HepG2 (cell line): ENCODE results near the gene SLC6A12.

ENCODE experiments used
- CENPX ChIP-seq: sonication (generic); formaldehyde crosslinking; IDR thresholded peaks from 2 replicates; pipeline ENCODE4 v1.9.0; 2021; ENCODE audit warnings: mild to moderate bottlenecking, missing genetic modification reagents, moderate library complexity
- EP300 ChIP-seq, 3 experiments: sonication (generic) in 1 of 3; formaldehyde crosslinking in 1 of 3; IDR thresholded peaks; 2 replicates each; pipeline versions ENCODE4 v1.5.1 to v1.6.1; 2011 to 2020; ENCODE audit warnings: low read depth in 2 of 3, low read length in 2 of 3, borderline replicate concordance in 1 of 3, improper control_type of control experiment in 1 of 3, mild to moderate bottlenecking in 1 of 3, missing genetic modification reagents in 1 of 3, moderate library complexity in 1 of 3
- JUND ChIP-seq: sonication (generic); formaldehyde crosslinking; IDR thresholded peaks from 2 replicates; pipeline ENCODE4 v1.8.0; 2022; ENCODE audit warnings: mild to moderate bottlenecking, missing genetic modification reagents
- MTA3 ChIP-seq: sonication (generic); formaldehyde crosslinking; IDR thresholded peaks from 2 replicates; pipeline ENCODE4 v1.4.0; 2020; ENCODE audit warnings: missing genetic modification reagents
- POGK ChIP-seq: sonication (generic); formaldehyde crosslinking; conservative IDR thresholded peaks from 2 replicates; pipeline ENCODE4 v1.8.0; 2022; ENCODE audit warnings: mild to moderate bottlenecking, moderate library complexity, missing genetic modification reagents
- POLR2AphosphoS5 ChIP-seq: IDR thresholded peaks from 2 replicates; pipeline ENCODE4 v1.6.1; 2012; ENCODE audit warnings: low read depth, low read length
- SETDB1 ChIP-seq: sonication (generic); formaldehyde crosslinking; IDR thresholded peaks from 2 replicates; pipeline ENCODE4 v1.5.1; 2020; ENCODE audit warnings: missing genetic modification reagents, mild to moderate bottlenecking, borderline replicate concordance
- SRSF1 ChIP-seq: fragments of 200-400 bp; formaldehyde crosslinking; optimal IDR thresholded peaks from 2 replicates; pipeline ENCODE3; 2017; ENCODE audit warnings: mild to moderate bottlenecking, low read depth, low read length, moderate library complexity
- TGIF2 ChIP-seq: IDR thresholded peaks from 2 replicates; pipeline ENCODE4 v1.6.1; 2016; ENCODE audit warnings: control low read depth, missing compliant biosample characterization
- TF ChIP-seq, protein P1 (sequence below): fragments of 450-650 bp; IDR thresholded peaks from 2 replicates; pipeline ENCODE4 v1.6.1; 2017; ENCODE audit warnings: mild to moderate bottlenecking
- TF ChIP-seq, protein P2 (sequence below): sonication (generic); IDR thresholded peaks from 2 replicates; pipeline ENCODE4 v1.6.1; 2016; ENCODE audit warnings: low read depth, borderline replicate concordance
- TF ChIP-seq, protein P3 (sequence below): sonication (generic); formaldehyde crosslinking; IDR thresholded peaks from 2 replicates; pipeline ENCODE4 v1.4.0; 2020; ENCODE audit warnings: missing genetic modification reagents, mild to moderate bottlenecking, borderline replicate concordance

DNA sequence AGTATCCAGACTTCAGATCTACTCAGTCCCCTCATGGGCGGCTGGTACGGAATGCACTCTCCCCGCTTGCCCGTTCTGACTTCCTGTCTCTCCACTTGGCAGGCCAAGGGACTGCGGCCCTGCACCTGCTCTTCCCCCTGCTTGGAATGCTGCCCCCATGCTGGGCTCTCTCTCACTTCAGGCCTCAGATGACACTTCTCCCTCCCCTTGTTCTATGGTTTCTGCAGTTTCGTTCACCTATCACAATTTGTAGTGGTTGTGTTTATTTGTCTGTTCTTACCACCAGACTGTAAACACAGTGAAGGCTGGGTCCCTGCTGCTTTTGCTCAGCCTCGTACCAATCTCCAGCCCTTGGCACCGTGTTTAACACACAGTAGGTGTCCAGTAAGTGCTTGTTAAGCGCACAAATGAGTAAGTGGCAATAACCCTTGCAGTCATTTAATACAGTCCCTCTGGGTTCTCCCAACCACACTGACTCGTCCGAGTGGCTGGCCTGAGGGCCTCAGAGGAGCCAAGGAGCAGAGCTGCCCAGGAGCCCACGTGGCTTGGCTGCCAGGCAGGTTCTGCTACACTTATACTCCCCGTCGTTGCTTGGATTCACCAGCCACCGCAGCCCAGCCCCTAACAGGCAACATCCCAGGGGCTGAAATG is 11.8 kb downstream of the SLC6A12 start:
- TF ChIP-seq EP300 (IDR thresholded peaks at IDR 0.05; ENCODE audit: low read depth in 2 of 2, low read length in 2 of 2) (no peak), EP300 (CRISPR knock-in tag; IDR thresholded peaks at IDR 0.05; ENCODE audit: borderline replicate concordance) (no peak), JUND (CRISPR knock-in tag) (no peak), POGK (no peak), SRSF1 (no peak), CENPX (CRISPR knock-in tag) (no peak), MTA3 (CRISPR knock-in tag) (no peak), TGIF2 (CRISPR knock-in tag) (no peak), POLR2AphosphoS5 (no peak), SETDB1 (no peak)
- TF ChIP-seq, protein P1, sequence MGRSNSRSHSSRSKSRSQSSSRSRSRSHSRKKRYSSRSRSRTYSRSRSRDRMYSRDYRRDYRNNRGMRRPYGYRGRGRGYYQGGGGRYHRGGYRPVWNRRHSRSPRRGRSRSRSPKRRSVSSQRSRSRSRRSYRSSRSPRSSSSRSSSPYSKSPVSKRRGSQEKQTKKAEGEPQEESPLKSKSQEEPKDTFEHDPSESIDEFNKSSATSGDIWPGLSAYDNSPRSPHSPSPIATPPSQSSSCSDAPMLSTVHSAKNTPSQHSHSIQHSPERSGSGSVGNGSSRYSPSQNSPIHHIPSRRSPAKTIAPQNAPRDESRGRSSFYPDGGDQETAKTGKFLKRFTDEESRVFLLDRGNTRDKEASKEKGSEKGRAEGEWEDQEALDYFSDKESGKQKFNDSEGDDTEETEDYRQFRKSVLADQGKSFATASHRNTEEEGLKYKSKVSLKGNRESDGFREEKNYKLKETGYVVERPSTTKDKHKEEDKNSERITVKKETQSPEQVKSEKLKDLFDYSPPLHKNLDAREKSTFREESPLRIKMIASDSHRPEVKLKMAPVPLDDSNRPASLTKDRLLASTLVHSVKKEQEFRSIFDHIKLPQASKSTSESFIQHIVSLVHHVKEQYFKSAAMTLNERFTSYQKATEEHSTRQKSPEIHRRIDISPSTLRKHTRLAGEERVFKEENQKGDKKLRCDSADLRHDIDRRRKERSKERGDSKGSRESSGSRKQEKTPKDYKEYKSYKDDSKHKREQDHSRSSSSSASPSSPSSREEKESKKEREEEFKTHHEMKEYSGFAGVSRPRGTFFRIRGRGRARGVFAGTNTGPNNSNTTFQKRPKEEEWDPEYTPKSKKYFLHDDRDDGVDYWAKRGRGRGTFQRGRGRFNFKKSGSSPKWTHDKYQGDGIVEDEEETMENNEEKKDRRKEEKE, result no peak
- TF ChIP-seq, protein P2, sequence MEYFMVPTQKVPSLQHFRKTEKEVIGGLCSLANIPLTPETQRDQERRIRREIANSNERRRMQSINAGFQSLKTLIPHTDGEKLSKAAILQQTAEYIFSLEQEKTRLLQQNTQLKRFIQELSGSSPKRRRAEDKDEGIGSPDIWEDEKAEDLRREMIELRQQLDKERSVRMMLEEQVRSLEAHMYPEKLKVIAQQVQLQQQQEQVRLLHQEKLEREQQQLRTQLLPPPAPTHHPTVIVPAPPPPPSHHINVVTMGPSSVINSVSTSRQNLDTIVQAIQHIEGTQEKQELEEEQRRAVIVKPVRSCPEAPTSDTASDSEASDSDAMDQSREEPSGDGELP, result no peak
- TF ChIP-seq, protein P3, sequence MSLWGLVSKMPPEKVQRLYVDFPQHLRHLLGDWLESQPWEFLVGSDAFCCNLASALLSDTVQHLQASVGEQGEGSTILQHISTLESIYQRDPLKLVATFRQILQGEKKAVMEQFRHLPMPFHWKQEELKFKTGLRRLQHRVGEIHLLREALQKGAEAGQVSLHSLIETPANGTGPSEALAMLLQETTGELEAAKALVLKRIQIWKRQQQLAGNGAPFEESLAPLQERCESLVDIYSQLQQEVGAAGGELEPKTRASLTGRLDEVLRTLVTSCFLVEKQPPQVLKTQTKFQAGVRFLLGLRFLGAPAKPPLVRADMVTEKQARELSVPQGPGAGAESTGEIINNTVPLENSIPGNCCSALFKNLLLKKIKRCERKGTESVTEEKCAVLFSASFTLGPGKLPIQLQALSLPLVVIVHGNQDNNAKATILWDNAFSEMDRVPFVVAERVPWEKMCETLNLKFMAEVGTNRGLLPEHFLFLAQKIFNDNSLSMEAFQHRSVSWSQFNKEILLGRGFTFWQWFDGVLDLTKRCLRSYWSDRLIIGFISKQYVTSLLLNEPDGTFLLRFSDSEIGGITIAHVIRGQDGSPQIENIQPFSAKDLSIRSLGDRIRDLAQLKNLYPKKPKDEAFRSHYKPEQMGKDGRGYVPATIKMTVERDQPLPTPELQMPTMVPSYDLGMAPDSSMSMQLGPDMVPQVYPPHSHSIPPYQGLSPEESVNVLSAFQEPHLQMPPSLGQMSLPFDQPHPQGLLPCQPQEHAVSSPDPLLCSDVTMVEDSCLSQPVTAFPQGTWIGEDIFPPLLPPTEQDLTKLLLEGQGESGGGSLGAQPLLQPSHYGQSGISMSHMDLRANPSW (CRISPR knock-in tag), result no peak
